Measurements from ENCODE around the gene PLIN4. TPM values are rescaled to one million over a fixed set of nuclear protein-coding genes. Genes with fewer than 3 reads are reported as not detected.
A peak's percentile ranks its signal among the peaks of the same experiment; 100 is the strongest.

PLIN4 gene
- polyA plus RNA-seq, 1 donor (not counting 4 experiments of a cell fraction or from before 2014, with no cell fraction given) = not detected

- TF ChIP-seq EZH2 (IDR thresholded peaks at IDR 0.05; ENCODE audit: low read length) = no peak
- no peak for TF ChIP-seq CTCF (optimal IDR thresholded peaks at IDR 0.05 in 1 of 3, IDR thresholded peaks at IDR 0.05 in 1 of 3, conservative IDR thresholded peaks at IDR 0.05 in 1 of 3; ENCODE audit: extremely low read depth in 1 of 3, insufficient read depth in 2 of 3, low read length in 3 of 3)
- FAIRE-seq (no peak), DNase-seq (ENCODE audit: low read depth, low spot score) (no peak)
- dilution Hi-C loops (cut with MboI; ENCODE audit: extremely low pct_ligation_motif_present, low sequenced_read_pairs) = no loop called here
- Histone ChIP-seq H3K4me1 (ENCODE audit: control insufficient read depth, extremely low read depth, insufficient read depth, low read length) (peaks cover 7% of the 10 kb centered on the region), H3K36me3 (ENCODE audit: control insufficient read depth in 2 of 2, extremely low read depth in 1 of 2, insufficient read depth in 2 of 2, low read length in 2 of 2) (no peaks in the 10 kb centered on the region), H3K4me2 (ENCODE audit: control insufficient read depth, extremely low read depth, insufficient read depth, low read depth, low read length) (no peak overlapping the region), H3K9me3 (ENCODE audit: control insufficient read depth, low read depth, low read length) (no peaks in the 10 kb centered on the region), H3K9ac (ENCODE audit: control insufficient read depth, extremely low read depth, insufficient read depth, low read length) (no peak overlapping the region), H3K79me2 (ENCODE audit: control insufficient read depth, insufficient read depth, low read length) (no peaks in the 10 kb centered on the region), H3K9me1 (ENCODE audit: control insufficient read depth, extremely low read depth, insufficient read depth, low read length) (no peaks in the 10 kb centered on the region), H3K4me3 (ENCODE audit: control insufficient read depth in 2 of 3, extremely low read depth in 1 of 3, insufficient read depth in 2 of 3, low read depth in 1 of 3, low read length in 3 of 3) (no peak overlapping the region), H4K20me1 (ENCODE audit: control insufficient read depth, extremely low read depth, insufficient read depth, low read length) (no peaks in the 10 kb centered on the region), H3K27me3 (ENCODE audit: control insufficient read depth, extremely low read depth, insufficient read depth, low read length) (no peaks in the 10 kb centered on the region), H2AFZ (ENCODE audit: control insufficient read depth, low read length) (no peak overlapping the region), H3K27ac (ENCODE audit: control insufficient read depth, insufficient read depth, low read length) (no peak overlapping the region)
Observed at GRCh38 chr19:4541114-4541805, 23.0 kb upstream of the PLIN4 start.

- peak within 1 kb of the TSS; percentile 51 for H3K4me2 ChIP-seq (ENCODE audit: control insufficient read depth, extremely low read depth, insufficient read depth, low read depth, low read length)
- FAIRE-seq (peak; percentile 17), DNase-seq (ENCODE audit: low read depth, low spot score) (no peak)
- dilution Hi-C loops (cut with MboI; ENCODE audit: extremely low pct_ligation_motif_present, low sequenced_read_pairs) = no loop called here
- H3K4me3 ChIP-seq (ENCODE audit: control insufficient read depth in 2 of 3, extremely low read depth in 1 of 3, insufficient read depth in 2 of 3, low read depth in 1 of 3, low read length in 3 of 3) = peak within 1 kb of the TSS in 2 of 3 experiments; percentile 6 to 35
- no peak within 1 kb of the TSS for H3K27ac ChIP-seq (ENCODE audit: control insufficient read depth, insufficient read depth, low read length)
- H3K9me1 ChIP-seq (ENCODE audit: control insufficient read depth, extremely low read depth, insufficient read depth, low read length) = no peaks in the 10 kb centered on the region
- H2AFZ ChIP-seq (ENCODE audit: control insufficient read depth, low read length) = peak within 1 kb of the TSS; percentile 34
- H3K9ac ChIP-seq (ENCODE audit: control insufficient read depth, extremely low read depth, insufficient read depth, low read length) = no peak within 1 kb of the TSS
- H3K4me1 ChIP-seq (ENCODE audit: control insufficient read depth, extremely low read depth, insufficient read depth, low read length) = peaks cover 7% of the 10 kb centered on the region
- H3K79me2 ChIP-seq (ENCODE audit: control insufficient read depth, insufficient read depth, low read length) = no peaks in the 10 kb centered on the region
- H4K20me1 ChIP-seq (ENCODE audit: control insufficient read depth, extremely low read depth, insufficient read depth, low read length) = no peaks in the 10 kb centered on the region
- no peaks in the 10 kb centered on the region for H3K36me3 ChIP-seq (ENCODE audit: control insufficient read depth in 2 of 2, extremely low read depth in 1 of 2, insufficient read depth in 2 of 2, low read length in 2 of 2)
- no peaks in the 10 kb centered on the region for H3K27me3 ChIP-seq (ENCODE audit: control insufficient read depth, extremely low read depth, insufficient read depth, low read length)
- TF ChIP-seq EZH2 (IDR thresholded peaks at IDR 0.05; ENCODE audit: low read length) (no peak), CTCF (optimal IDR thresholded peaks at IDR 0.05 in 1 of 3, IDR thresholded peaks at IDR 0.05 in 1 of 3, conservative IDR thresholded peaks at IDR 0.05 in 1 of 3; ENCODE audit: extremely low read depth in 1 of 3, insufficient read depth in 2 of 3, low read length in 3 of 3) (no peak)
- H3K9me3 ChIP-seq (ENCODE audit: control insufficient read depth, low read depth, low read length) = no peaks in the 10 kb centered on the region
Observed at GRCh38 chr19:4539693-4540581, 21.7 kb upstream of the PLIN4 start, which contains the start of gene LRG1. LRG1 (minus strand) TSS chr19:4540036; CDS start chr19:4540013, 23 bp downstream.

Measured in keratinocyte (primary cell).